ENCODE data around the gene GALNT9.
"Not testable (repeated sequence)": the region's sequence is repeated elsewhere in the genome, so short reads cannot be mapped to it uniquely, and the experiment has no call there.

Gene GALNT9

DNA sequence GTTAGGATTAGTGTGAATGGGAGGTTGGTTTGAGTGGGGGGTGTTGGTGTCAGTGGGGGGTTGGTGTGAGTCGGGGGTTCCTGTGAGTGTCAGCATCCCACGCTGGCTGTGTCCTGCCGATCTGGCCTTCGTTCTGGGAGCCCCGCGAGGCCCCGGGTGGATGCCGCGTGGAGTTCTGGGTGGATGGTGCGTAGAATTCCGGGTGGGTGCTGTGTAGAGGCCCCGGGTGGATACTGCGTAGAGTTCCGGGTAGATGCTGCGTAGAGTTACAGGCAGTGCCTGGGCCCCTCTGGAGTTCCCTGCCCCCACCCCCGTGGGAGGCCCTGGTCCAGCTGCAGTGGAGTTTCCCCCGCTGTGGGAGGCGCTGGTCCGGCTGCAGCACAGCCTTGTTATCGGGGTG lies 176.4 kb downstream of the GALNT9 start:
- no peak for DNase-seq

GRCh38 chr12:132152411-132152821 lies 177.0 kb downstream of the GALNT9 start:
- DNase-seq, result no peak

GRCh38 chr12:132151766-132152410 lies 177.5 kb downstream of the GALNT9 start:
- DNase-seq, result no peak

GRCh38 chr12:132151145-132151765 lies 178.1 kb downstream of the GALNT9 start:
- no peak for DNase-seq

DNA sequence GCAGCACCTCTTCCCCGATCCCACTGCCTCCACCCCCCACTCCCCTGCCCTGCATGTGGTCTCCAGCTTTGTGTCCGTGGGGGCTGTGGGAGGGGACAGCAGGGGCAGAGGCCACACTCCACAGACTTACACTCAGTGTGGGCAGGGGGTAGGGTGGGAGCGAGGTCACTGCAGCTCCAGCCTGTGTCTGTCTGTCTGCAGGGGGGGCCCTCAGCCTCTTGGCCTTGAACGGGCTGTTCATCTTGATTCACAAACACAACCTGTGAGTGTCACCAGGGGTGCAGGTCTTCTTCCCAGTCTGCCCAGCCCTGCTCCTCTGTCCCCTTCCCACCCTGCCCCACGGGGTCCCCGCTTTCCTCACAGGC lies 178.6 kb downstream of the GALNT9 start:
- DNase-seq, result no peak

- DNase-seq, result not testable (repeated sequence)
These were observed 179.9 kb downstream of the GALNT9 start for GRCh38 chr12:132149526-132149925.

GRCh38 chr12:132148368-132149045 lies 180.9 kb downstream of the GALNT9 start:
- DNase-seq, result no peak

- no peak for DNase-seq
These were observed 181.7 kb downstream of the GALNT9 start for GRCh38 chr12:132147423-132148367.

GRCh38 chr12:132146772-132147422 lies 182.5 kb downstream of the GALNT9 start:
- DNase-seq, result no peak
